Breast epithelium (tissue), 4 donors: ENCODE results near the gene IQSEC3. TPM values are rescaled to one million over a fixed set of nuclear protein-coding genes. Genes with fewer than 3 reads are reported as not detected.
"Not testable (repeated sequence)": the region's sequence is repeated elsewhere in the genome, so short reads cannot be mapped to it uniquely, and the experiment has no call there.

ENCODE experiments used
- DNase-seq, 2 donors: peaks; one replicate each; pipeline ENCODE4 v3.0.0-alpha.2; 2019; ENCODE audit warnings: low spot score in 2 of 2
- H3K27ac ChIP-seq, 2 donors: fragments of 200-600 bp; sonication (generic) in 1 of 2; one replicate each; pipeline ENCODE4 v1.5.1; 2016 to 2019; ENCODE audit warnings: mild to moderate bottlenecking in 1 of 2
- H3K27me3 ChIP-seq, 2 donors: fragments of 200-600 bp; sonication (generic) in 1 of 2; one replicate each; pipeline versions ENCODE4 v1.5.1 to v1.6.0; 2017 to 2019; ENCODE audit warnings: control low read depth in 1 of 2, mild to moderate bottlenecking in 1 of 2
- H3K36me3 ChIP-seq: fragments of 200-600 bp; one replicate; pipeline ENCODE4 v1.5.1; 2019
- H3K4me1 ChIP-seq, 2 donors: fragments of 200-600 bp; sonication (generic); one replicate each; pipeline ENCODE4 v1.5.1; 2016 to 2019; ENCODE audit warnings: control low read depth in 1 of 2
- H3K4me3 ChIP-seq, 3 donors: fragments of 200-600 bp; sonication (generic); 1 replicate in 2 of 3; 2 replicates in 1 of 3; pipeline ENCODE4 v1.5.1; 2016 to 2019; ENCODE audit warnings: mild to moderate bottlenecking in 3 of 3, moderate library complexity in 2 of 3
- H3K9me3 ChIP-seq, 2 donors: fragments of 200-600 bp; sonication (generic) in 1 of 2; one replicate each; pipeline ENCODE4 v1.5.1; 2016 to 2019; ENCODE audit warnings: control low read depth in 1 of 2
- CTCF ChIP-seq, 3 donors: fragments of 450-650 bp; IDR thresholded peaks; one replicate each; pipeline ENCODE4 v1.5.1; 2016 to 2017; ENCODE audit warnings: antibody characterized with exemption in 3 of 3, mild to moderate bottlenecking in 3 of 3, moderate library complexity in 3 of 3
- POLR2A ChIP-seq: fragments of 450-650 bp; IDR thresholded peaks from one replicate; pipeline ENCODE4 v1.6.1; 2016; ENCODE audit warnings: antibody characterized with exemption, mild to moderate bottlenecking, moderate library complexity
- POLR2AphosphoS5 ChIP-seq, 3 donors: sonication (generic); formaldehyde crosslinking; IDR thresholded peaks; one replicate each; pipeline ENCODE4 v1.6.1; 2017; ENCODE audit warnings: antibody characterized with exemption in 3 of 3
- intact Hi-C: fragments of 100-400 bp; cut with DNase I; formaldehyde crosslinking; loops from one replicate; pipeline ENCODE4 v1.15.1; 2023; ENCODE audit warnings: low total_unique reads
- total RNA-seq, 3 donors: library from RNA; depleted of rRNA; stranded (reverse); fragments of >200 nt; gene quantifications; one replicate each; pipeline ENCODE4 v1.1.0, GENCODE V29; 2016

The IQSEC3 gene
- total RNA-seq, 3 donors from 2014 or later, result 0.64 to 0.98 (median 0.73) TPM

DNA sequence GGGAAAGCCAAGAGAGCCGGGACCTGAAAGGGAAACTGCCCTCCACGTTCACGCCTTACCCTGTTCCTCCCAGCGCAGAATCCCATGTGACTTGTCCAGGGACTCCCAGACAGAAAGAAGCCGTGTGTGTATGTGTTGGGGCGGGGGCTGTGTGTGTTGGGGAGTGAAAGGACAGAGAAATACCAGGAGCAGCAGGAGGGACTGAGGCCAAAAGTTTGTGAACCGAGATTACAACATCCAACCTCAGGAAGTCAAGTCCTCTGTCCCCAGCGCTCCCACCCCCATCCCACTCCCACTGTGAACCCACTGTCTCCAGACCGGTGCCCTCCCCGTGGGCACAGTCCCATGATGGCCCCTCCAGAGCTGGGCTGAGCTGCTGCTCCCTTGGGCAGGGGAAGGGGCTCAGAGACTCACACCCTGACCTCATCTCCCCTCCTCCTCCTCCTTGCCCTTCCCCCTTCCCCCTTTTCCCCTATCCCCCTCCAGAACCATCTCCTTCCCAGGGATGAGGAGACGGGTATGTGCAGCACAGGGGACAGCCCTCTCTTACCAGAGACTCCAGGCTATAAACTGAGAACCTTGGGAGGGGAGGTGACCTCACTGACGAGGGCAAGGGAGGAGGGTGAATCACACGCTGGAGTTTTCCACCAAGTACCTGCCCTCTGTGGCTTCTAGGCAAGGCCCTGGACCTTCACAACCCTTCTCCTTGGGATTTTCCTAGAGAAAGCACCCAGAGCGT is 147.6 kb downstream of the IQSEC3 start, which contains the start of gene SLC6A12:
Gene SLC6A12, minus strand, starts transcription at position 155 of the 739 bp plus-strand sequence. CDS start 4,171 bp downstream, outside the sequence.
- H3K27ac ChIP-seq, result no peak within 1 kb of the TSS
- DNase-seq, result no peak
- no peak for TF ChIP-seq POLR2AphosphoS5 (IDR thresholded peaks at IDR 0.05)
- no peak for TF ChIP-seq POLR2A
- H3K4me1 ChIP-seq, result no peaks in the 10 kb centered on the region
- H3K36me3 ChIP-seq, result no peaks in the 10 kb centered on the region
- no peaks in the 10 kb centered on the region for H3K9me3 ChIP-seq
- intact Hi-C loops, result loop anchor here (1.0 kb wide), 1 partner anchor 32 kb away; no protein-coding TSS in a partner anchor
- H3K27me3 ChIP-seq, result peaks cover 0 to 3% of the 10 kb centered on the region in 2 donors
- peak within 1 kb of the TSS in 2 of 3 donors; percentile 15 to 20 for H3K4me3 ChIP-seq

GRCh38 chr12:215116-215515 is 148.5 kb downstream of the IQSEC3 start:
- Histone ChIP-seq H3K27ac (no peak overlapping the region), H3K36me3 (no peaks in the 10 kb centered on the region), H3K27me3 (peaks cover 0 to 3% of the 10 kb centered on the region in 2 donors), H3K9me3 (no peaks in the 10 kb centered on the region), H3K4me1 (no peaks in the 10 kb centered on the region), H3K4me3 (no peak overlapping the region)
- no peak for DNase-seq
- TF ChIP-seq POLR2A, result no peak
- no peak for TF ChIP-seq POLR2AphosphoS5 (IDR thresholded peaks at IDR 0.05)
- TF ChIP-seq CTCF (IDR thresholded peaks at IDR 0.05), result no peak
- intact Hi-C loops, result no loop called here

DNA sequence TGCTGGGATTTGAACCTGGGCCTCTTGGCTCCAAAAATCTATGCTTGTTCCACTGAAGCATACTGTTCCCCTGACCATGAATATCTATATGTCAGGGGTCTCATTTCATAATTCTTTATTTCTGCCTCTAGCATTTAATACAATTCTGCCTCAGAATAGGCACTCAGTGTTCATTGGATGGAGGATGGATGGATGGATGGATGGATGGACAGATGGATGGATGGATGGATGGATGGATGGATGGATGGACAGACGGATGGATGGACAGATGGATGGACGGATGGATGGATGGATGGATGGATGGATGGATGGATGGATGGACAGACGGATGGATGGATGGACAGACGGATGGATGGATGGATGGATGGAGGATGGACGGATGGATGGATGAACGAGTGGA is 150.5 kb downstream of the IQSEC3 start:
- H3K4me3 ChIP-seq, H3K36me3 ChIP-seq, DNase-seq, intact Hi-C loops, H3K27ac ChIP-seq, H3K4me1 ChIP-seq, H3K9me3 ChIP-seq, H3K27me3 ChIP-seq: not testable (repeated sequence)

- intact Hi-C loops, result no loop called here
- peaks cover 0 to 3% of the 10 kb centered on the region in 2 donors for H3K27me3 ChIP-seq
- H3K4me1 ChIP-seq, result no peaks in the 10 kb centered on the region
- TF ChIP-seq CTCF (IDR thresholded peaks at IDR 0.05), result no peak
- TF ChIP-seq POLR2A, result no peak
- TF ChIP-seq POLR2AphosphoS5 (IDR thresholded peaks at IDR 0.05), result no peak
- no peak overlapping the region for H3K27ac ChIP-seq
- H3K9me3 ChIP-seq, result no peaks in the 10 kb centered on the region
- DNase-seq, result no peak
- H3K36me3 ChIP-seq, result no peaks in the 10 kb centered on the region
- H3K4me3 ChIP-seq, result no peak overlapping the region
Measured at GRCh38 chr12:218221-218620, 151.7 kb downstream of the IQSEC3 start.

GRCh38 chr12:218728-219590 is 152.4 kb downstream of the IQSEC3 start:
- no peak overlapping the region for H3K27ac ChIP-seq
- no peaks in the 10 kb centered on the region for H3K9me3 ChIP-seq
- H3K27me3 ChIP-seq, result no peaks in the 10 kb centered on the region
- intact Hi-C loops, result no loop called here
- no peaks in the 10 kb centered on the region for H3K36me3 ChIP-seq
- no peak for DNase-seq
- no peaks in the 10 kb centered on the region for H3K4me1 ChIP-seq
- no peak for TF ChIP-seq CTCF (IDR thresholded peaks at IDR 0.05)
- TF ChIP-seq POLR2AphosphoS5 (IDR thresholded peaks at IDR 0.05), result no peak
- no peak for TF ChIP-seq POLR2A
- no peak overlapping the region for H3K4me3 ChIP-seq

DNA sequence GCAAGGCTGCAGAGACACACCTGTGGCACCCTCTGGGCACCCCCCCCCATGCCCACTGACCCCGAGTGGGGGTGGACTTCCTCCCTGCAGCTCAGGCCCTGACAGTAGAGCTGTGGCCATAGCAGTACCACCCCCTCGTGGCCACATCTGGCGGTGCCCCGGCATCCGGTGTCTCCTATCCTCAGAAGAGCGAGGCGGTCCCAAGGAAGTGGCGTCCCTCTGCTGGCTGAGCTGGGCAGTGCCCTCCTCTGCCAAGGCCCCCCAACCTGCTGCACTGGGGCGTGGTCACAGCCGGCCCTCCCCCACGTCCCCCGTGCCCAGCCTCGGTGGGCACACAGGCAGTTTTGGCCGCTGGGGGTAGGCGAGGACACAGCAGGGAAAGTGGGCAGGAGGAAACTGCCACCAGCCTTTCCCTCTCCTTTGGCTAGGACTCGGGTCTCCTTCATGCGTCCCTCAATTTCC is 153.4 kb downstream of the IQSEC3 start:
- Histone ChIP-seq H3K4me1 (no peaks in the 10 kb centered on the region), H3K36me3 (no peaks in the 10 kb centered on the region), H3K9me3 (no peaks in the 10 kb centered on the region), H3K4me3 (no peak overlapping the region), H3K27me3 (no peaks in the 10 kb centered on the region), H3K27ac (no peak overlapping the region)
- DNase-seq, result peak in 1 of 2 donors; percentile 65
- intact Hi-C loops, result no loop called here
- TF ChIP-seq CTCF (IDR thresholded peaks at IDR 0.05), result peak in 2 of 3 donors; percentile 46 to 53
- TF ChIP-seq POLR2A, result no peak
